Measurements from ENCODE around the gene ABHD2. TPM values are rescaled to one million over a fixed set of nuclear protein-coding genes. Genes with fewer than 3 reads are reported as not detected.
"Not testable (repeated sequence)": the region's sequence is repeated elsewhere in the genome, so short reads cannot be mapped to it uniquely, and the experiment has no call there.

Gene ABHD2
- polyA plus RNA-seq, 3 donors = 29.2 to 30.1 (median 29.6) TPM

- no peak for DNase-seq (ENCODE audit: extremely low read depth in 1 of 11, low read depth in 9 of 11, low spot score in 4 of 11)
Observed at GRCh38 chr15:89128320-89129122, 40.3 kb downstream of the ABHD2 start.

- no peak for DNase-seq (ENCODE audit: extremely low read depth in 1 of 11, low read depth in 9 of 11, low spot score in 4 of 11)
Observed at GRCh38 chr15:89129123-89129815, 41.0 kb downstream of the ABHD2 start.

DNA sequence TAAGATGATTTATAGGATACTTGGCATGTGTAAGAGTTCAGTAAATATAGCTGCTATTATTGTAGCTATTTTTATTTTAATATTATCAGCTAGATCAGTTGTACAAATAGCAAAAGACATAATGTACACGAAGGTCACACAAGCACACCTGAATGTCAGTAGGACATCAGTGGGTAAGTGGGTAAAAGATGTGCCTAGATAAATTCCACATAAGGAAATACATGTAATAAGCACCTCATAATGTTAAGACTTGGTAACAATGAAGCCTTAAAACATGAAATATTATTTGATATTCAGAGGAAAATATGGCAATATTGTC, 41.5 kb downstream of the ABHD2 start:
- no peak for DNase-seq (ENCODE audit: extremely low read depth in 1 of 11, low read depth in 9 of 11, low spot score in 4 of 11)

DNA sequence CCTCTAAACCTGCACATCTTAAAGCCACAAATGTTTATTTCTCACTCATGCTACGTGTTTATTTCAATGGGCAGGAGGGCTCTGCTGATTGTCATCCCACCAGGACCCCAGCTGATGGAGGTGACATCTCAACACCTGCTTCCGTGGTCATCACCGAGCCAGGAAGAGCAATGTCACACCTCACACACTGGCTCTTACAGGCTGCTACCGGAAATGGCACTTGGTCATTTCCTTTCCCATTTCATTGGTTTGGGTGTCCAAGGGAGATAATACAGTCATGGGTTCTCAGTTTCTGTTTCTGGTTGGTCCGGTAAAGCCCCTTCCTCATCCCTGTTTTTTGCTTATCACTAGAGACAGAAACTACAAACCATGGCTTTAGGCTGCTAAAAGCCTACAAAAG, 41.9 kb downstream of the ABHD2 start:
- DNase-seq (ENCODE audit: extremely low read depth in 1 of 11, low read depth in 9 of 11, low spot score in 4 of 11) = no peak

DNA sequence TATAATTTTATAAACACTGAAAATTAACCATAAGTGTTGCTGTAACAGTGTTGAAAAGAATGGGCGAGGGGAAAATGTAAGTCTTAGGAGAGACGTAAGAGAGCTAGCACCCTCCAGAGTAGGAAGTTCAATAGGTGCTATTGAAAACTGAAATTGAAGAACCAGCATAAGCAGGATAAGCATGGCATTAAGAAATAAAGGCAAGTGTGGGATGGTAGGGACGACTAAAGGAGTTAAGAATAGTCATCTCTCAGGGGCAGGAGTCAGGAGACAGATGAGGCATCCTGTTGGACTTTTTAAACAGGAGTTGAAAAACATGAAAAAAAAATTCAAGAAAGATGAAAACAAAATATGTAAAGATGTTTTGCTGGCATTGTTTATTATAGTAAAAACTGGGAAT, 43.5 kb downstream of the ABHD2 start:
- no peak for DNase-seq (ENCODE audit: extremely low read depth in 1 of 11, low read depth in 9 of 11, low spot score in 4 of 11)

DNA sequence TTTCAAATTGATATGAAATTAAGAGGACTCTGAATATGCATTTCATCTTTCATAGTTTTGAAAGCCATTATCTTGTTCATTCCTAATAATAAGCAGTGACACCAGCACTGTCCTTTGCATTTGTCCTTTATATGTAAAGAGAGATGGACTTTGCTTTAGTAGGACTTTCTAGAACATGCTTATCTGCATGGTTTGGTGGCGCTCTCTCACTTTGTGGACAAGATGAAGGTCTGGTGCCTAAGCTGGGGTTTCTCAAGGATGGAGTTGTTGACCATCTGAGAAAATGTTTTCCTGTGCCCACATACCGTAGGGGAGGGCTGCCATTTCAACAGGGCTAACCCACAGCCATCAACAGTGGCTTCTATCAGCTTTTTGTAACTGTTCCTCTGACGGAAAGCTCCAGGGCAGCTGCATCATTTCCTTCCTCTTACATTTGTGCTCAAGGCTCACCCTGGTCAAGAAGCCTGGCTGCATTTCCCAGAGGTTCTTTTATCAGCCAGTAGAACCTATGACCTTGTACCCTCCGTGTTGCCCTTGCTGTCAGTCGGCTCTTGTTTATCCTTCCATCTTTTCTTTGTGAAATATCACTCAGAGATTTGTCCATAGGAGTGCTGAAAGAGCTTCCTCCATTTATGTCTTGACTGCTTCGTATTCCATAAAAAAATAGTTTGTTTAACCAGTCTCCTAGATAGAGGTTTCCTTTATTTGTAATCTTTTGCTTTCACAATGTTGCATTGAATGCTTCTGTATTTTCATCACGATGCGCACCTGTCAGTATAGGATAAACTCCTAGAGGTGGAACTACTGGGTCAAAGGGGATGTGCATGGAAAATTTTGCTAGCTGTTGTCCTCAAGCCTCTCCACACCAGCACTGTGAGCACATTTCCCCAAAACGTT, 44.6 kb downstream of the ABHD2 start:
- no peak for DNase-seq (ENCODE audit: extremely low read depth in 1 of 11, low read depth in 9 of 11, low spot score in 4 of 11)

DNA sequence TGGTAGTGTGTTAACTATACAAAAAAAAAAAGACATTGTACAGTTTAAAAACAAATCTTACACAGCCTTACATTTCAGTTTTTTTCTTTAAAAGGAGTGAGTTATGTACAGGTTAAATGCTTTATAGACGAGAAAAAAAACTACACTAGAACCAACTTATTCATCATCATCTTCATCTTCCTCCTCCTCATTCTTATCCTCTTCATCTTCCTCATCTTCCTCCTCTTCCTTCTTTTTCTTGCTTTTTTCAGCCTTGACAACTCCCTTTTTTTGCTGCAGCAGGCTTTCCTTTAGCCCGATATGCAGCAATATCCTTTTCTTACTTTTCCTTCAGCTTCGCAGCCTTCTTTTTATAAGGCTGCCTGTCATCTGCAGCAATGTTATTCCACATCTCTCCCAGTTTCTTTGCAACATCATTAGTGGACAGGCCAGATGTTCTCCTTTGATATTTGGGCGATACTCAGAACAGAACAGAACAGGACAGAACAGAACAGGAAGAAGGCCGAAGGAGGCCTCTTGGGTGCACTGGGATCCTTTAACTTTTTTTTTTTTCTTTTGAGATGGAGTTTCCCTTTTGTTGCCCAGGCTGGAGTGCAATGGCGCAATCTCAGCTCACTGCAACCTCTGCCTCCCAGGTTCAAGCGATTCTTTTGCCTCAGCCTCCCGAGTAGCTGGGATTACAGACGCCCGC, 47.3 kb downstream of the ABHD2 start:
- DNase-seq (ENCODE audit: extremely low read depth in 1 of 11, low read depth in 9 of 11, low spot score in 4 of 11) = not testable (repeated sequence)

DNA sequence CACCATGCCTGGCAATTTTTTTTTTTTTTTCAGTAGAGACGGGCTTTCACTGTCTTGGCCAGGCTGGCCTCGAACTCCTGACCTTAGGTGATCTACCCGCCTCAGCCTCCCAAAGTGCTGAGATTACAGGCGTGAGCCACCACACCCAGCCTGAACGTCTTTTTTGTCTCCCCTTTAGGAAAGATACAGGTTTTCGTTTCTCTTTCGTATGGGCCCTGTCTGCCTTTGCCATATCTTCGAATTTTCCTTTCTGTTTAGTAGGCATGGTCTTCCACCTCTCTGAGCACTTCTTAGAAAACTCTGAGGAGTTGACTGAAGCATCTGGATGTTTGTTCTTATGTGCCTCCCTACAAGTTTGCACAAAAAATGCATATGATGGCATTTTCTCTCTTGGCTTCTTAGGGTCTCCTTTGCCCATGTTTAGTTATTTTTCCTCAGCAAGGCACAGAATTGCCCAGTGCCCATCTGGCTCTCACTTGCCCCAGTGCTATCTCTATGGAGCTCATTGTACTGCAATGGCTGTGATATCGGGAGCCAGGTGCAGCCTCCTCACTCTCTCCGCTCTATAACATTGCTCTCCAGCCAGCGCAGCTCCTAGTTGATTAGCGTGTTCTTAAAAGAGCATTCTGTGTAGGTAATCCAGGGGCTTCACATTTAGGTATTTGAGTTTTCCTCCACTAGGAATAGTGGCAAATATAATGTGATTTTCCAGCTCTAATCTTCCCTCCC, 48.0 kb downstream of the ABHD2 start:
- no peak for DNase-seq (ENCODE audit: extremely low read depth in 1 of 11, low read depth in 9 of 11, low spot score in 4 of 11)

GRCh38 chr15:89136818-89137772, 48.8 kb downstream of the ABHD2 start:
- DNase-seq (ENCODE audit: extremely low read depth in 1 of 11, low read depth in 9 of 11, low spot score in 4 of 11) = no peak

GRCh38 chr15:89137926-89138325, 49.7 kb downstream of the ABHD2 start:
- DNase-seq (ENCODE audit: extremely low read depth in 1 of 11, low read depth in 9 of 11, low spot score in 4 of 11) = no peak

GRCh38 chr15:89138999-89139612, 50.9 kb downstream of the ABHD2 start:
- DNase-seq (ENCODE audit: extremely low read depth in 1 of 11, low read depth in 9 of 11, low spot score in 4 of 11) = no peak

DNA sequence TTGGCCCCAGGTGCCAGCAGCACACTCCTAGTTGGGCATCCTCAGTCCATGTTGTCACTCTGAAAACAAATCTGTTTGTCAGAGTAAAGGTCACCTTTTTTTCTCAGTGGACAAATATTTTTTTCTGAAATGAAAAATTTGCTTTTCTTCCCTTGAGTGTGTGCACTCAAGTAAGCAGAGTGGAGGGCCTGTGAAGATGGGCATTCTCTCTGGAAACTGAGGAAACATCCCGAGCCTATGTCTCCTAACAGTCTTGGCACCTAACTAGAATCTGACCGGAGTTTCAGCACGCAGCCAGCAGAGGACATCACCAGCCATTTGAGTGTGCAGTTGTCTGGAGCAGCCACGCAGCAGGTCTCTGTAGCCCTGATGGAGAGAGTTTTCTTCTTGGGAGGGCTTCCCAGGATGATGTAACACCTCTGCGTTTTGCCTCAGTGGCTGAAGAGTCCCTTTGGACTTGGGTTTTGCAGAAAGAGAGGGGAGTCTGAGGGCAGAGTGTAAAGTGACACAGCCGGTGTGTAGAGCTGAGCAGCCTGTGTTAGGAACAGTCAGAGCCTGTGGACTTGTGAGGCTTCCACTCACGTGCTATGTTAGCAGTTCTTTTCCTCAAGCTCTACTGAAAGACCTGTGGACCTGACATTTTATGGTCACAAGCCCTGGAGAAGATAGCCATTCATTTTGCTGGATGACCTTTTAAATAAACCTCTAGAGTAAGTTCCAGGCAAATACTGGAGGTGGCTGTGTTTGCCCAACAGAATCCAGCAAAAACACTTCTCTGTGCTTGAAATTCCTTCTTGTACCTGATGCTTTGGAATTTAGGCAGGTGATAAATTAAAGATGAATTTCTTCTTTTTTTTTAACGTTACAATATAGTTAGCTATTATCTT, 51.6 kb downstream of the ABHD2 start:
- DNase-seq (ENCODE audit: extremely low read depth in 1 of 11, low read depth in 9 of 11, low spot score in 4 of 11) = no peak

- DNase-seq (ENCODE audit: extremely low read depth in 1 of 11, low read depth in 9 of 11, low spot score in 4 of 11) = no peak
Observed at GRCh38 chr15:89140595-89140994, 52.3 kb downstream of the ABHD2 start.

- DNase-seq (ENCODE audit: extremely low read depth in 1 of 11, low read depth in 9 of 11, low spot score in 4 of 11) = not testable (repeated sequence)
Observed at GRCh38 chr15:89141159-89141558, 52.9 kb downstream of the ABHD2 start.

DNA sequence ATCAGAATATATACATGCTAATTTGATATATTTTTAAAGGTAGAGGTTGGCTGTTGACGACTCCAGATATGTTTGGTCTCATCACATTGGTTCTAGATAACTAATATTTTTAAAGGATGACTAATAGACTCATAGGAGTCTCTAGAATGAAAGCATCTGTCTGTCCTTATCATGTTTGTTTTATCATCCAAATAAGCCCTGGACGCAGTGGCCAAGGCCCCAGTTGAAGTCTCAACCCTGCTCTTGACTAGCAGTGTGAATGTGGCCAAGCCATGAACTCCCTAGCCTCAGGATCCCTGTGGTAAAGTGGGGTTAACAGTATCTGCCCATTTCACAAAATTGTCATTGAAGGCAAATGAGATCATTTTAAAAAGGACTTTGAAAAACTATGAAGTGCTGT, 53.6 kb downstream of the ABHD2 start:
- DNase-seq (ENCODE audit: extremely low read depth in 1 of 11, low read depth in 9 of 11, low spot score in 4 of 11) = no peak

DNA sequence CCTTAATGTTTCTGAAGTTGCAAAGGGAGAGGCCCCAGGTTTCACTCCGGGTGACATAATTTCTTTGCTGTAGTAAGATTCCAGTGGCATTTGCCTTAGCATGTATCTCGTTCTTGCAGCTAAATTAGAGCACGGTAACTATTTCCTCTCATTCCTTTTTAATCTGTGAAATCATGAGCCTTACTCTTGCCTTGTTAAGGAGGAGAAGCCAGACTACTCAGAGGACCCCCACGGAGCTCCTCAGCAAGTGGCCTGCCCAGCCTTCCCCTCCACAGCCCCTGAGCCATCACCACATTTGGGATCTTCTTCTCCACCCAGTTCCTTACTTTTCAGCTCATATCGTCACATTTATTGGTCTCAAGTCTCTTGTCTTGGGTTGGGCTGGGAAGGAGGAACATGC, 54.2 kb downstream of the ABHD2 start:
- no peak for DNase-seq (ENCODE audit: extremely low read depth in 1 of 11, low read depth in 9 of 11, low spot score in 4 of 11)

Measured in renal cortex interstitium (tissue), 11 donors.